Gastrocnemius medialis (tissue), 4 donors: ENCODE results near the gene BOLL.

Experiments used
- CTCF ChIP-seq, 5 experiments: fragments of 450-650 bp in 3 of 5; fragments of 200-600 bp in 2 of 5; sonication (generic) in 2 of 5; IDR thresholded peaks in 4 of 5; conservative IDR thresholded peaks in 1 of 5; 1 replicate in 4 of 5; 2 replicates in 1 of 5; pipeline ENCODE4 v1.5.1; 2016 to 2019; ENCODE audit warnings: antibody characterized with exemption in 5 of 5, mild to moderate bottlenecking in 3 of 5, moderate library complexity in 3 of 5
- POLR2A ChIP-seq, 2 donors: fragments of 450-650 bp; IDR thresholded peaks; one replicate each; pipeline ENCODE4 v1.6.1; 2017; ENCODE audit warnings: antibody characterized with exemption in 2 of 2, mild to moderate bottlenecking in 2 of 2, moderate library complexity in 2 of 2

GRCh38 chr2:197804049-197804757, 19.1 kb upstream of the BOLL start, which contains the start of gene PLCL1:
- TF ChIP-seq POLR2A (IDR thresholded peaks at IDR 0.05) = peak; percentile 82 to 94
- peak in 4 of 5 experiments; percentile 10 to 27 (median 22) for TF ChIP-seq CTCF (IDR thresholded peaks at IDR 0.05 in 4 of 5, conservative IDR thresholded peaks at IDR 0.05 in 1 of 5)
